ENCODE results near the gene TRIOBP. TPM values are rescaled to one million over a fixed set of nuclear protein-coding genes. Genes with fewer than 3 reads are reported as not detected.

Gene TRIOBP
- total and polyA plus RNA-seq, 2 of the 13 experiments (the other 11 are each of a cell fraction or from before 2014, with no cell fraction given), result 6.1 to 15.4 TPM

GRCh38 chr22:37804881-37805809 lies 108.3 kb downstream of the TRIOBP start (continued):
- peak; percentile 100 for TF ChIP-seq RBFOX2 (IDR thresholded peaks at IDR 0.05; ENCODE audit: low read depth, low read length)
- no peak for TF ChIP-seq ETV6 (CRISPR knock-in tag; conservative IDR thresholded peaks at IDR 0.05)
- no peak for TF ChIP-seq ZNF33A (CRISPR knock-in tag; IDR thresholded peaks at IDR 0.05; ENCODE audit: borderline replicate concordance)
- no peak; the same call in 1 of the 2 replicates for TF ChIP-seq ZNF224 (CRISPR knock-in tag; IDR thresholded peaks at IDR 0.05)
- TF ChIP-seq ZNF564 (CRISPR knock-in tag; IDR thresholded peaks at IDR 0.05), result peak; percentile 78; the same call in 1 of the 2 replicates
- TF ChIP-seq ONECUT2 (CRISPR knock-in tag; IDR thresholded peaks at IDR 0.05), result 0 out of 2 replicates have a peak, but pooled peaks have one; percentile 23
- peak; percentile 91; the same call in 1 of the 2 replicates for TF ChIP-seq SIN3A (IDR thresholded peaks at IDR 0.05; ENCODE audit: borderline replicate concordance, low read depth, low read length)
- TF ChIP-seq RNF2 (conservative IDR thresholded peaks at IDR 0.05; ENCODE audit: low read depth), result no peak
- no peak for TF ChIP-seq NONO (IDR thresholded peaks at IDR 0.05)
- peak; percentile 75 for TF ChIP-seq NONO (CRISPR knock-in tag; conservative IDR thresholded peaks at IDR 0.05)
- no peak for TF ChIP-seq MIER2 (CRISPR knock-in tag; IDR thresholded peaks at IDR 0.05)
- peak; percentile 79 for TF ChIP-seq TARDBP (CRISPR knock-in tag; IDR thresholded peaks at IDR 0.05)
- TF ChIP-seq DBP (CRISPR knock-in tag; IDR thresholded peaks at IDR 0.05; ENCODE audit: not compliant biosample characterization), result peak; percentile 77
- no peak for TF ChIP-seq ZEB1 (IDR thresholded peaks at IDR 0.05; ENCODE audit: insufficient replicate concordance, low read depth)
- TF ChIP-seq RFX5 (IDR thresholded peaks at IDR 0.05; ENCODE audit: low read depth, low read length), result no peak
- 0 out of 2 replicates have a peak, but pooled peaks have one; percentile 15 for TF ChIP-seq ZFP1 (CRISPR knock-in tag; IDR thresholded peaks at IDR 0.05)
- peak; percentile 97 for TF ChIP-seq SRSF1 (optimal IDR thresholded peaks at IDR 0.05; ENCODE audit: low read depth, low read length)
- no peak for TF ChIP-seq NFYB (CRISPR knock-in tag; IDR thresholded peaks at IDR 0.05)
- peak; percentile 36 for TF ChIP-seq RAD21 (CRISPR knock-in tag; IDR thresholded peaks at IDR 0.05)
- TF ChIP-seq ZNF629 (CRISPR knock-in tag; conservative IDR thresholded peaks at IDR 0.05), result 0 out of 2 replicates have a peak, but pooled peaks have one; percentile 23
- TF ChIP-seq TBL1XR1 (IDR thresholded peaks at IDR 0.05; ENCODE audit: borderline replicate concordance, low read length, partially characterized antibody), result no peak
- TF ChIP-seq KDM5B (CRISPR knock-in tag; IDR thresholded peaks at IDR 0.05; ENCODE audit: borderline replicate concordance), result peak; percentile 76; the same call in 1 of the 2 replicates
- TF ChIP-seq ARID4A (CRISPR knock-in tag; IDR thresholded peaks at IDR 0.05; ENCODE audit: borderline replicate concordance), result peak; percentile 87
- TF ChIP-seq FIP1L1 (IDR thresholded peaks at IDR 0.05; ENCODE audit: borderline replicate concordance, insufficient read depth, low read depth, low read length), result peak; percentile 78; the same call in 1 of the 2 replicates
